T follicular helper cell (primary cell): ENCODE measurements around the gene NR3C1.

ENCODE experiments used
- DNase-seq: peaks from one replicate; pipeline ENCODE4 v3.0.0-alpha.2; 2020; ENCODE audit warnings: low read depth

Gene NR3C1

DNA sequence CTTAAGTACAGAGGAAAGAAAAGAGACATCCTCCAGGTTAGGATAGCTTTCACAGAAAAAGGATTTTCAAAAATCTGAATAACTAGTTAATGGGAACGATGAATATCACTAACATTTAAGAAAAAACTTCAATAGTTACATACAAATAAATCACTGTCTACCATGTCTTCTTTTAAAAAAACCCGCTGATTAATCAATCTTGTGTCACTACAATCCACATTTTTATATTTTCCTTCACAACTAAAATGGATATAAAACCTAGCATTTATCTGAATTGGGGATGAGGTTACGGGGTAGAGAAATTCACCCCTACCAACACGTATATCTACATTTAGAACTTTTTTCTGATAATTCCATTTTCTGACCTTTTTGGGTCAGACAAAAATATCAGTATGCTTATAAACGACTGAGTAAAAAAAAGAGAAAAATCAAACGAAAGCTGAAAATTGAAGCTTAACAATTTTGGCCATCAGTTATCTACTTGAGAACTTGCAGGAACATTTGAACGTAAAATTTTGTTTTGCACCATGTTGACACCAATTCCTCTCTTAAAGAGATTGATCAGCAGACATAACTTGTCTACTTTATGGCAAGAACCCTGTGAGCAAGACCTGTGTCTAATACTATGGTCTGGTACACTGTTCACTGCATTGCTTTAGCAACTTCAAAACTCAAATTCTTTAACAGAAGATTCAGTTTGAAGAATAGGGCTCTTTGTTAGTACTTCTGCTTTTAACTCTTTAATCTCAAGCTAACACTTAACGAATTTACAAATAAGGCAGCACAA lies 4.8 kb downstream of the NR3C1 start:
- no peak for DNase-seq

GRCh38 chr5:143398053-143398355 lies 5.5 kb downstream of the NR3C1 start:
- no peak for DNase-seq

DNA sequence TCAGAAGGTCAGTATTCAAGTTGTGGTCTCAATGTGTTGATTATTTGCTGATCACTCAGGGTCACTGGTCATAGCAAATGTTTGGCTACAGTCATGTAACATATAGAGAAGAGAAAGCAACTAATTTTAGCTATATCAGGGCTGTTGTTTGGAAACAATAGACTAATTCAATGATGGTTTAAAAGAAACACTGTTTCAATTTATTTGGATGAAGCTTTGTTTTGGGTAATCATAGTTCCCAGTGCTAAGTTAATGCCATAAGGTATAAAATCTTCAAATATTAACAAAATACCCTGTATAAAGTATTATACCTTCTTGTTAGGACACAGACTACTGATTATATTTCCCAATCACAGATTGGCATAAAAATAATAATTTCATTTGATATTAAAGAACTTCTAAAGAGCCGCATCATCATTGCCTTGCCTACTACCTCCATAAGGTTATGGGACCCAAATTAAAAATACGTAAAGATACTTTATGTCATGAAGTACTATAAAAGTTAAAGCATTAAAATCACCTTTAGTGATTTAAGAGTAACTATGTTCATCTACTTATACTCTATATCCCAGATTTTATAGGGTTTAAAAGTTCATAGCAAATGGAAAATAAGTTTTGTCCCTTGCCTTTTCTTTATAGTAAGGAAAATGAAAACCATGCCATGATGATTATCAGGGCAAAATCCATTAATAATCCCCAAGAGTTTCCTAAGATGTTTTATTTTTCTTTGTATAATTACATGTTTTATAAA lies 6.0 kb downstream of the NR3C1 start:
- DNase-seq = no peak

GRCh38 chr5:143396353-143396940 lies 7.0 kb downstream of the NR3C1 start:
- DNase-seq = no peak

- DNase-seq = no peak
These were observed 7.7 kb downstream of the NR3C1 start for GRCh38 chr5:143395638-143396352.

DNA sequence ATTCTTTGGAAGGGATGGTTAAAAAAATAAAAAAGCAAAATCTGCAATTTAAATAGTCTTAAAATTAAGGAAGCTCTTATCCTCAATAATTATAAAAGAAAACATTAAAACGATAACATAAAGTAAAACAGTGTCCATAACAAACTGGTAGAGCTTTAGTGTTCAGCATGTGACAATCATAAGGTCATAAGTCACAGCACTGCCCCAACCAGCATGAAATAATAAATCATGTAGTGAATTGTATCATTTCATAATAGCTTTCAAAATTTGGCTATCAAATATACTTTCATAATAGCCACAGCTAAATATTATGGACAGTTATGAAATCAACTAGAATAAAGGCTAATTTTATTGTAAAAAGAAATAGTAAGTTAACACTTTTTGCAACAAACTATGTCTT lies 10.0 kb downstream of the NR3C1 start:
- no peak for DNase-seq

DNA sequence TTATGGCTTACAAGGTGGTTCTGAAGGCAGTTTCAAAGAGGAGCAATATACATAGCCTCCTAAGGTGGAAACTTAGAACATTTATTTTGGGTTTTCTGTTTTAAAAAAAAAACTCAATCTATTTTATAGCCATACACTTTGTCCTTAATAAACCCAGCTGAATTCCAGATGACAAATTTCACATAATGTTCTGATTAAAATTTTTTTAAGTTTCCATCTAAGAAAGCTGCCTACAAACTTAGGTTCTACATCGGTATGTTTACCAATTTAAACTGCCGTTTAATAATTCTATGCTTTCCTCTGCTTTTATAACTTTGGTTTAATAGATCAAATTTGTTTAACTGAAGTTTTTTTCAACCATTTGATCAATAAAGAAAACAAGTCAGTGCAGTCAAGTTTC lies 12.5 kb downstream of the NR3C1 start:
- no peak for DNase-seq

GRCh38 chr5:143390258-143390657 lies 13.2 kb downstream of the NR3C1 start:
- DNase-seq = no peak

DNA sequence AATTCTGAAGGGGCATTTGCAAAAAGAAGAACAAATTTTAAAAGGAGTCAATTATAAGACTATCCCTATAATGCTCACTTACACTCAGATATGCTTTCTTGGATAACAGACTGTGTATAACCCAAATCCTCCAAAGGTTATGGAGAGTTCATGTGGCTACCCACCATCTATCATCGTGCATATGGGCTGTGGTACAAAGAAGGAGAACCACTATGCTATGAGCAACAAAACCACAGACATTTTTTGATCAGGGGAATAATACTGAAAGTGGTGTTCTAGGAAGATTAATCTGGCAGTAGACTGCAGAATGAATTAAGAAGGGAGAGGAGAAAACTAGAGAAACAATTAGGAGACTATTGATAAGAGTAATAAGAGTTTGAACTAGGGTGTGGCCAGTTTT lies 16.8 kb downstream of the NR3C1 start:
- DNase-seq = no peak

GRCh38 chr5:143384865-143385657 lies 18.4 kb downstream of the NR3C1 start:
- no peak for DNase-seq

DNA sequence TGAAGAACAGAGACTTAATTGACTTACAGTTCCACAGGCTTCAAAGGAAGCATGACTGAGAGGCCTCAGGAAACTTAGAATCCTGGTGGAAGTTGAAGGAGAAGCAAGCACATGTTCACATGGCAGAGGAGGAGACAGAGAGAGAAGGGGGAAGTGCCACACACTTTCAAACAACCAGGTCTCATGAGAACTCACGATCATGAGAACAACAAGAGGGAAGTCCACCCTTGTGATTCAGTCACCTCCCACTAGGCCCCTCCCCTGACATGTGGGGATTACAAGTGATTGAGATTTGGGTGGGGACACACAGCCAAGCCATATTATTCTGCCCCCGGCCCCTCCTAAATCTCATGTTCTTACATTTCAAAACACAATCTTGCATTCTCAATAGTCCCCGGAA lies 19.5 kb downstream of the NR3C1 start:
- DNase-seq = no peak

- DNase-seq = no peak
These were observed 23.9 kb downstream of the NR3C1 start for GRCh38 chr5:143379606-143380005.

- DNase-seq = no peak
These were observed 26.3 kb downstream of the NR3C1 start for GRCh38 chr5:143376911-143377813.

- no peak for DNase-seq
These were observed 27.2 kb downstream of the NR3C1 start for GRCh38 chr5:143376195-143376779.

GRCh38 chr5:143374496-143375217 lies 28.8 kb downstream of the NR3C1 start:
- no peak for DNase-seq

DNA sequence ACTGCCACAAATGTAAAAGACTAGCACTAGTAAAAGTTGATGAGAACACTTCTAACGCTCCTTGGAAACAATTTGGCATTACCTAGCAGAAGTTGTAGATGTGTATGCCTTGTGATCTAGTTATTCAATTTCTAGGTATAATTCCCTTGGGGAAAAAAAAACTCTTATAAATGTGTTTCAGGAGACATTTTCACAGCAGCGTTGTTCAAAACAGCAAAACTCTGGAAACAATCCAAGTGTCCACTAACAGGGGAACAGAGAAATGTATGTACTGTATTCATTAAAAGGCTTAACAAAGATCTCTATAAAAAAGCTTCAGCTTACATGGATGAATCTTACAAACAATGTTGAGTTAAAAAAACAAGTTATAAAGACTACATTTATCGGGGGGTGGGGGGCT lies 30.4 kb downstream of the NR3C1 start:
- DNase-seq = no peak

- no peak for DNase-seq
These were observed 31.2 kb downstream of the NR3C1 start for GRCh38 chr5:143372187-143372829.

GRCh38 chr5:143370440-143370839 lies 33.0 kb downstream of the NR3C1 start:
- DNase-seq = no peak

DNA sequence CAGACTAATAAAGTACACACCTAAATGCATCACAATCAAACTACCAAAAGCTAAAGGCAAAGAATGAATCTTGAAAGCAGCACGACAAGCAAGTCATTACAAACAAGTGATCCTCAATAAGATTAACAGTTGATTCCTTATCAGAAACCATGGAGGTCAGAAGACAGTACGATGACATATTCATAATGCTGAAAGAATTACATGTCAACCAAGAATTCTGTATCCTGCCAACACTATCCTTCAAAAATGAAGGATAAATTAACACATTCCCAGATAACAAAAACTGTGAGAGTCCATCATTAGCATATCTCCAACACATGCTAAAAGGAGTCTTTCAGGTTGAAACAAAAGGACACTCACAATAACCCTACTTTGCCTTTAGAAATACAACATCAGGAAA lies 39.4 kb downstream of the NR3C1 start:
- DNase-seq = no peak
